HCT116 (cell line): ENCODE results near the gene TNIK. TPM values are rescaled to one million over a fixed set of nuclear protein-coding genes. Genes with fewer than 3 reads are reported as not detected.

Source experiments
- ATAC-seq: fragments of 200-7000 bp; cut with Tn5 transposase; 2 replicates; pipeline ENCODE4 v1.9.1; 2020; ENCODE audit warnings: mild to moderate bottlenecking, moderate library complexity
- BruUV-seq: library from RNA; stranded (reverse); fragments of 400-500 nt; replicated peaks from 2 replicates; lab custom pipeline; 2021; lab: Mats Ljungman, UMichigan
- CTCF ChIA-PET: fragments of 300-600 bp; sonication (Branson Sonifier 250); formaldehyde crosslinking; loops from one replicate; lab custom pipeline; 2021; ENCODE audit warnings: antibody characterized with exemption; lab: Charles Lee
- POLR2A ChIA-PET: fragments of 300-600, 350-600 bp; sonication (Branson Sonifier 250); formaldehyde crosslinking; loops from one replicate; lab custom pipeline; 2021; ENCODE audit warnings: antibody characterized with exemption; lab: Charles Lee
- RAD21 ChIA-PET, 2 experiments: fragments of 300-600 bp; sonication (Branson Sonifier 250); formaldehyde crosslinking; loops; one replicate each; lab custom pipeline; 2023; ENCODE audit warnings: low total read pairs in 2 of 2; ENCODE audit not compliant: uncharacterized antibody in 2 of 2, unreplicated experiment in 2 of 2, low non-redundant PET in 1 of 2; lab: Charles Lee
- DNase-seq: peaks from one replicate; pipeline ENCODE4 v3.0.0-alpha.2; 2010; ENCODE audit warnings: low read depth, low spot score
- H2AFZ ChIP-seq: fragments of 200-600 bp; shearing (Covaris generic), sonication (generic); 2 replicates; pipeline ENCODE4 v1.6.1; 2017; ENCODE audit warnings: low read depth, mixed run types, mixed read lengths, antibody characterized with exemption, low read length; ENCODE audit not compliant: poor library complexity, severe bottlenecking
- H3K27ac ChIP-seq: 2 replicates; pipeline ENCODE4 v1.5.1; 2012; ENCODE audit warnings: low read depth, low read length
- H3K27me3 ChIP-seq: fragments of 200-600 bp; sonication (generic); 2 replicates; pipeline ENCODE4 v1.6.1; 2016; ENCODE audit warnings: mixed run types, low read length, mixed read lengths; ENCODE audit not compliant: insufficient read depth
- H3K36me3 ChIP-seq, 2 experiments: fragments of 200-500 bp in 1 of 2; fragments of 200-600 bp in 1 of 2; sonication (Bioruptor generic) in 1 of 2; sonication (generic) in 1 of 2; 2 replicates each; pipeline versions ENCODE4 v1.5.1 to v1.6.1; 2014 to 2016; ENCODE audit warnings: low read length in 2 of 2, inconsistent platforms in 1 of 2, mixed read lengths in 1 of 2, mixed run types in 1 of 2; ENCODE audit not compliant: insufficient read depth in 2 of 2, control insufficient read depth in 1 of 2
- H3K4me1 ChIP-seq, 2 experiments: fragments of 200-600 bp in 1 of 2; sonication (generic) in 1 of 2; 2 replicates each; pipeline versions ENCODE4 v1.5.1 to v1.6.1; 2012 to 2017; ENCODE audit warnings: low read length in 2 of 2, inconsistent platforms in 1 of 2, mild to moderate bottlenecking in 1 of 2, mixed read lengths in 1 of 2, mixed run types in 1 of 2, moderate library complexity in 1 of 2; ENCODE audit not compliant: insufficient read depth in 2 of 2, control insufficient read depth in 1 of 2
- H3K4me2 ChIP-seq: fragments of 200-600 bp; sonication (generic); 2 replicates; pipeline ENCODE4 v1.6.1; 2017; ENCODE audit warnings: mixed run types, low read length, mixed read lengths
- H3K4me3 ChIP-seq, 2 experiments: fragments of 200-600 bp in 1 of 2; sonication (generic) in 1 of 2; replicated peaks in 1 of 2; 2 replicates each; pipeline ENCODE4 v1.5.1; 2011 to 2016; ENCODE audit warnings: low read length in 2 of 2, control low read depth in 1 of 2, low read depth in 1 of 2, mild to moderate bottlenecking in 1 of 2, mixed read lengths in 1 of 2, mixed run types in 1 of 2
- H3K79me2 ChIP-seq: fragments of 200-600 bp; sonication (generic); 2 replicates; pipeline ENCODE4 v1.6.1; 2017; ENCODE audit warnings: mild to moderate bottlenecking, mixed run types, low read length, moderate library complexity, mixed read lengths; ENCODE audit not compliant: insufficient read depth
- H3K9ac ChIP-seq: fragments of 200-600 bp; sonication (generic); 2 replicates; pipeline ENCODE4 v1.6.1; 2016; ENCODE audit warnings: low read length, mixed read lengths
- H3K9me2 ChIP-seq: fragments of 200-600 bp; sonication (generic), shearing (Covaris generic); 2 replicates; pipeline ENCODE4 v1.6.1; 2017; ENCODE audit warnings: mixed run types, mild to moderate bottlenecking, moderate library complexity; ENCODE audit not compliant: insufficient read depth
- H3K9me3 ChIP-seq, 2 experiments: fragments of 200-500 bp in 1 of 2; fragments of 200-600 bp in 1 of 2; sonication (Bioruptor generic) in 1 of 2; sonication (generic) in 1 of 2; 2 replicates each; pipeline ENCODE4 v1.6.1; 2014 to 2017; ENCODE audit warnings: low read length in 2 of 2, mixed read lengths in 2 of 2, inconsistent platforms in 1 of 2, low read depth in 1 of 2, mild to moderate bottlenecking in 1 of 2, mixed run types in 1 of 2, moderate library complexity in 1 of 2; ENCODE audit not compliant: control insufficient read depth in 1 of 2, insufficient read depth in 1 of 2
- H4K20me1 ChIP-seq: fragments of 200-600 bp; sonication (generic), shearing (Covaris generic); 2 replicates; pipeline ENCODE4 v1.6.1; 2017; ENCODE audit warnings: mixed run types, mild to moderate bottlenecking, moderate library complexity; ENCODE audit not compliant: insufficient read depth
- ATF3 ChIP-seq: IDR thresholded peaks from 2 replicates; pipeline ENCODE4 v1.6.1; 2012
- CBX3 ChIP-seq: IDR thresholded peaks from 2 replicates; pipeline ENCODE4 v1.6.1; 2012; ENCODE audit warnings: low read depth
- CTCF ChIP-seq, 3 experiments: fragments of 200-600 bp in 1 of 3; sonication (generic) in 1 of 3; IDR thresholded peaks in 2 of 3; conservative IDR thresholded peaks in 1 of 3; 2 replicates each; pipeline ENCODE4 v1.5.1; 2012 to 2017; ENCODE audit warnings: low read depth in 2 of 3, low read length in 2 of 3, antibody characterized with exemption in 1 of 3, borderline replicate concordance in 1 of 3, control low read depth in 1 of 3, mild to moderate bottlenecking in 1 of 3, mixed read lengths in 1 of 3, mixed run types in 1 of 3, moderate library complexity in 1 of 3; ENCODE audit not compliant: insufficient read depth in 1 of 3
- EGR1 ChIP-seq: IDR thresholded peaks from 2 replicates; pipeline ENCODE4 v1.6.1; 2012; ENCODE audit warnings: low read depth
- ELF1 ChIP-seq: IDR thresholded peaks from 2 replicates; pipeline ENCODE4 v1.6.1; 2012; ENCODE audit warnings: low read depth, borderline replicate concordance
- EZH2 ChIP-seq: fragments of 200-600 bp; sonication (generic); IDR thresholded peaks from 2 replicates; pipeline ENCODE4 v1.6.1; 2017; ENCODE audit warnings: antibody characterized with exemption, mixed run types
- EZH2phosphoT487 ChIP-seq: fragments of 200-600 bp; IDR thresholded peaks from 2 replicates; pipeline ENCODE4 v1.6.1; 2018; ENCODE audit warnings: antibody characterized with exemption, borderline replicate concordance
- FOSL1 ChIP-seq: IDR thresholded peaks from 2 replicates; pipeline ENCODE4 v1.6.1; 2012; ENCODE audit warnings: low read depth
- JUND ChIP-seq: IDR thresholded peaks from 2 replicates; pipeline ENCODE4 v1.6.1; 2012
- MAX ChIP-seq: IDR thresholded peaks from 2 replicates; pipeline ENCODE4 v1.6.1; 2012
- POLR2A ChIP-seq: IDR thresholded peaks from 2 replicates; pipeline ENCODE4 v1.7.0; 2011; ENCODE audit warnings: borderline replicate concordance; ENCODE audit not compliant: insufficient read depth, insufficient read length; ENCODE audit errors: extremely low read depth
- POLR2AphosphoS5 ChIP-seq: IDR thresholded peaks from 2 replicates; pipeline ENCODE4 v1.6.1; 2011; ENCODE audit warnings: mild to moderate bottlenecking, low read depth, low read length, moderate library complexity
- RAD21 ChIP-seq: IDR thresholded peaks from 2 replicates; pipeline ENCODE4 v1.6.1; 2012; ENCODE audit warnings: low read depth, mild to moderate bottlenecking
- REST ChIP-seq: IDR thresholded peaks from 2 replicates; pipeline ENCODE4 v1.6.1; 2012; ENCODE audit warnings: low read depth
- SIN3A ChIP-seq: IDR thresholded peaks from 2 replicates; pipeline ENCODE4 v1.6.1; 2012; ENCODE audit warnings: low read depth
- SP1 ChIP-seq: IDR thresholded peaks from 2 replicates; pipeline ENCODE4 v1.6.1; 2012; ENCODE audit warnings: low read depth
- SRF ChIP-seq: IDR thresholded peaks from 2 replicates; pipeline ENCODE4 v1.6.1; 2012; ENCODE audit warnings: low read depth
- TCF7L2 ChIP-seq: IDR thresholded peaks from 2 replicates; pipeline ENCODE4 v1.7.0; 2011; ENCODE audit warnings: borderline replicate concordance, inconsistent platforms; ENCODE audit not compliant: insufficient read depth, insufficient read length; ENCODE audit errors: extremely low read depth
- YY1 ChIP-seq: IDR thresholded peaks from 2 replicates; pipeline ENCODE4 v1.6.1; 2011; ENCODE audit warnings: low read length, low read depth, moderate library complexity, mild to moderate bottlenecking; ENCODE audit not compliant: insufficient replicate concordance; ENCODE audit errors: extremely low read depth
- ZFX ChIP-seq: fragments of 450-650 bp; IDR thresholded peaks from 2 replicates; pipeline ENCODE4 v1.6.1; 2017
- intact Hi-C: fragments of 100-400 bp; cut with micrococcal nuclease; formaldehyde crosslinking; loops from 2 replicates; pipeline ENCODE4 v1.10.0; 2022
- total RNA-seq: library from RNA; stranded (reverse); gene quantifications from one replicate; pipeline ENCODE4 v1.2.1, GENCODE V29; 2021; ENCODE audit not compliant: unreplicated experiment

TNIK gene
- total RNA-seq, 1 experiment from 2014 or later = 24.1 TPM

GRCh38 chr3:171064461-171064860, 395.7 kb downstream of the TNIK start:
- H3K27me3 ChIP-seq = no peaks in the 10 kb centered on the region
- H3K4me2 ChIP-seq = no peak overlapping the region
- no peaks in the 10 kb centered on the region for H3K4me1 ChIP-seq
- no peak for ATAC-seq
- H4K20me1 ChIP-seq = no peaks in the 10 kb centered on the region
- POLR2A ChIA-PET = no interaction called here
- no peak overlapping the region for H2AFZ ChIP-seq
- CTCF ChIA-PET = no interaction called here
- no peak for DNase-seq
- no peaks in the 10 kb centered on the region for H3K9me2 ChIP-seq
- H3K9me3 ChIP-seq = no peaks in the 10 kb centered on the region
- intact Hi-C loops = no loop called here
- H3K79me2 ChIP-seq = no peaks in the 10 kb centered on the region
- TF ChIP-seq ZFX (no peak), CTCF (IDR thresholded peaks at IDR 0.05 in 2 of 3, conservative IDR thresholded peaks at IDR 0.05 in 1 of 3; ENCODE audit: borderline replicate concordance in 1 of 3, insufficient read depth in 1 of 3, low read depth in 2 of 3, low read length in 2 of 3) (no peak), CBX3 (no peak), POLR2AphosphoS5 (no peak), EZH2phosphoT487 (no peak), SIN3A (no peak), FOSL1 (no peak), SRF (no peak), ELF1 (no peak), TCF7L2 (no peak), RAD21 (no peak), SP1 (no peak), EGR1 (no peak), ATF3 (no peak), EZH2 (no peak), MAX (no peak), REST (no peak), YY1 (no peak), POLR2A (no peak), JUND (no peak)
- no TSS peak for BruUV-seq
- no peaks in the 10 kb centered on the region; a peak in 1 of 4 replicates for H3K36me3 ChIP-seq
- H3K4me3 ChIP-seq = no peak overlapping the region
- no peak overlapping the region for H3K27ac ChIP-seq
- H3K9ac ChIP-seq = no peak overlapping the region
- RAD21 ChIA-PET = no interaction called here
